Measurements from ENCODE around the gene CPSF6.

- TF ChIP-seq CTCF (IDR thresholded peaks at IDR 0.05 in 8 of 11, conservative IDR thresholded peaks at IDR 0.05 in 3 of 11), result peak; percentile 64 to 92 (median 83)
- TF ChIP-seq POLR2A (IDR thresholded peaks at IDR 0.05), result no peak
- peak in 1 of 3 donors; percentile 7 for TF ChIP-seq POLR2AphosphoS5 (IDR thresholded peaks at IDR 0.05)
These were observed 51.3 kb downstream of the CPSF6 start for GRCh38 chr12:69290545-69291277.

Data from spleen (tissue), 7 donors.